Peyer's patch (tissue), 4 donors: ENCODE data around the gene MINAR2. TPM values are rescaled to one million over a fixed set of nuclear protein-coding genes. Genes with fewer than 3 reads are reported as not detected.

Experiments
- DNase-seq, 3 donors: peaks; one replicate each; pipeline ENCODE4 v3.0.0-alpha.2; 2017 to 2019
- H3K27ac ChIP-seq, 4 donors: fragments of 200-600 bp; sonication (generic); one replicate each; pipeline ENCODE4 v1.5.1; 2016 to 2019
- H3K27me3 ChIP-seq, 2 donors: fragments of 200-600 bp; sonication (generic); one replicate each; pipeline ENCODE4 v1.5.1; 2019
- H3K36me3 ChIP-seq, 3 donors: fragments of 200-600 bp; sonication (generic); one replicate each; pipeline ENCODE4 v1.5.1; 2016 to 2019
- H3K4me1 ChIP-seq, 4 donors: fragments of 200-600 bp; sonication (generic); one replicate each; pipeline ENCODE4 v1.5.1; 2016 to 2019
- H3K4me3 ChIP-seq, 4 donors: fragments of 200-600 bp; sonication (generic); 1 replicate in 3 of 4; 2 replicates in 1 of 4; pipeline ENCODE4 v1.5.1; 2016 to 2019; ENCODE audit warnings: mild to moderate bottlenecking in 1 of 4
- H3K9me3 ChIP-seq, 4 donors: fragments of 200-600 bp; sonication (generic); one replicate each; pipeline ENCODE4 v1.5.1; 2016 to 2019; ENCODE audit warnings: mild to moderate bottlenecking in 1 of 4
- CTCF ChIP-seq, 6 experiments: fragments of 450-650 bp in 4 of 6; fragments of 200-600 bp in 2 of 6; sonication (generic) in 1 of 6; IDR thresholded peaks; one replicate each; pipeline ENCODE4 v1.5.1; 2017 to 2019; ENCODE audit warnings: antibody characterized with exemption in 6 of 6, mild to moderate bottlenecking in 3 of 6, moderate library complexity in 1 of 6
- POLR2A ChIP-seq, 2 donors: fragments of 450-650 bp; IDR thresholded peaks; one replicate each; pipeline ENCODE4 v1.5.1; 2017; ENCODE audit warnings: antibody characterized with exemption in 2 of 2, mild to moderate bottlenecking in 2 of 2, moderate library complexity in 2 of 2
- total RNA-seq, 4 donors: library from RNA; depleted of rRNA; stranded (reverse); fragments of >200 nt; gene quantifications; one replicate each; pipeline ENCODE4 v1.1.0, GENCODE V29; 2016

Gene MINAR2
- total RNA-seq, 4 donors from 2014 or later, result not detected

- H3K4me1 ChIP-seq, result no peaks in the 10 kb centered on the region
- no peak overlapping the region for H3K4me3 ChIP-seq
- no peaks in the 10 kb centered on the region for H3K36me3 ChIP-seq
- no peaks in the 10 kb centered on the region for H3K27me3 ChIP-seq
- H3K27ac ChIP-seq, result no peak overlapping the region
- H3K9me3 ChIP-seq, result no peaks in the 10 kb centered on the region
- DNase-seq, result no peak
- TF ChIP-seq POLR2A (IDR thresholded peaks at IDR 0.05) (no peak), CTCF (IDR thresholded peaks at IDR 0.05) (no peak)
Measured at GRCh38 chr5:129745997-129746396, 1.9 kb upstream of the MINAR2 start.

GRCh38 chr5:129746876-129747275 is 1.0 kb upstream of the MINAR2 start:
- Histone ChIP-seq H3K27me3 (no peaks in the 10 kb centered on the region), H3K27ac (no peak overlapping the region), H3K36me3 (no peaks in the 10 kb centered on the region), H3K4me3 (no peak overlapping the region), H3K9me3 (no peaks in the 10 kb centered on the region), H3K4me1 (no peaks in the 10 kb centered on the region)
- DNase-seq, result no peak
- TF ChIP-seq CTCF (IDR thresholded peaks at IDR 0.05) (no peak), POLR2A (IDR thresholded peaks at IDR 0.05) (no peak)

GRCh38 chr5:129748913-129749880 is 1.3 kb downstream of the MINAR2 start:
- H3K27ac ChIP-seq, result no peak overlapping the region
- no peaks in the 10 kb centered on the region for H3K36me3 ChIP-seq
- H3K9me3 ChIP-seq, result no peaks in the 10 kb centered on the region
- no peaks in the 10 kb centered on the region for H3K27me3 ChIP-seq
- H3K4me1 ChIP-seq, result no peaks in the 10 kb centered on the region
- no peak overlapping the region for H3K4me3 ChIP-seq
- no peak for DNase-seq
- TF ChIP-seq CTCF (IDR thresholded peaks at IDR 0.05) (no peak), POLR2A (IDR thresholded peaks at IDR 0.05) (no peak)

GRCh38 chr5:129760636-129761325 is 12.9 kb downstream of the MINAR2 start:
- H3K36me3 ChIP-seq, result no peaks in the 10 kb centered on the region
- TF ChIP-seq CTCF (IDR thresholded peaks at IDR 0.05) (no peak), POLR2A (IDR thresholded peaks at IDR 0.05) (no peak)

GRCh38 chr5:129763651-129764050 is 15.8 kb downstream of the MINAR2 start:
- Histone ChIP-seq H3K36me3 (no peaks in the 10 kb centered on the region), H3K4me3 (no peak overlapping the region), H3K9me3 (no peaks in the 10 kb centered on the region), H3K27ac (no peak overlapping the region), H3K27me3 (no peaks in the 10 kb centered on the region), H3K4me1 (no peaks in the 10 kb centered on the region)
- DNase-seq, result no peak
- TF ChIP-seq POLR2A (IDR thresholded peaks at IDR 0.05), result no peak
- TF ChIP-seq CTCF (IDR thresholded peaks at IDR 0.05), result no peak

More at GRCh38 chr5:129760636-129761325, 12.9 kb downstream of the MINAR2 start:
- no peak for DNase-seq
- Histone ChIP-seq H3K4me3 (no peak overlapping the region), H3K9me3 (no peaks in the 10 kb centered on the region), H3K27ac (no peak overlapping the region), H3K27me3 (no peaks in the 10 kb centered on the region), H3K4me1 (no peaks in the 10 kb centered on the region)
